GM21717 (cell line): ENCODE data around the gene CENPV.
A peak's percentile ranks its signal among the peaks of the same experiment; 100 is the strongest.

ENCODE experiments used
- ATAC-seq: cut with Tn5 transposase; IDR thresholded peaks from one replicate; pipeline ENCODE4 v1.9.1; 2021; ENCODE audit warnings: mild to moderate bottlenecking, moderate library complexity; ENCODE audit not compliant: unreplicated experiment

The CENPV gene

GRCh38 chr17:16363749-16364536 lies 10.7 kb upstream of the CENPV start:
- ATAC-seq: no peak

- no peak for ATAC-seq
Measured at GRCh38 chr17:16361874-16362273, 8.6 kb upstream of the CENPV start.

GRCh38 chr17:16358394-16358793 lies 5.1 kb upstream of the CENPV start:
- no peak for ATAC-seq

- no peak for ATAC-seq
Measured at GRCh38 chr17:16354585-16354984, 1.3 kb upstream of the CENPV start.

GRCh38 chr17:16352667-16353316 lies 477 bp downstream of the CENPV start:
- peak; percentile 46 for ATAC-seq

GRCh38 chr17:16352303-16352666 lies 984 bp downstream of the CENPV start:
- peak; percentile 4 for ATAC-seq

- ATAC-seq: no peak
Measured at GRCh38 chr17:16351831-16352230, 1.4 kb downstream of the CENPV start.

DNA sequence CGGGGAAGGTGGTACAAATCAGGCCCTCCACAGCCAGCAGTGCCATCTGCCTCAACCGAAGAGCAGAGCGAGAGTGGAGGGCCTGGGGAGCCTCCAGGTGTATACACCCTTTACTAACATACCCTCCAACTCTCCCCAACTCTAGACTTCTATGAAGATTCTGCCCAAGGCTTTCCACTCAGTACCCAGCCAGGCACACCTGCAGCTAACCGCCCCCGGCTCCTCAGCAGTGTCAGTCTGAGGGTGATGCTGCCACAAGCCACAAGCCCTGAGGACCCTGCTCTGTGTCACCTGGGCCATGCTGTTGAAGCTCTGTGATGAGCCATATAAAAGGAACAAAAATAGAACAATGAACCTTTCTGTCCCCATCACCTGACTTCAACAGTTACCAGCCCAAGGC lies 3.8 kb downstream of the CENPV start:
- ATAC-seq: no peak

- no peak for ATAC-seq
Measured at GRCh38 chr17:16348586-16348985, 4.7 kb downstream of the CENPV start.

DNA sequence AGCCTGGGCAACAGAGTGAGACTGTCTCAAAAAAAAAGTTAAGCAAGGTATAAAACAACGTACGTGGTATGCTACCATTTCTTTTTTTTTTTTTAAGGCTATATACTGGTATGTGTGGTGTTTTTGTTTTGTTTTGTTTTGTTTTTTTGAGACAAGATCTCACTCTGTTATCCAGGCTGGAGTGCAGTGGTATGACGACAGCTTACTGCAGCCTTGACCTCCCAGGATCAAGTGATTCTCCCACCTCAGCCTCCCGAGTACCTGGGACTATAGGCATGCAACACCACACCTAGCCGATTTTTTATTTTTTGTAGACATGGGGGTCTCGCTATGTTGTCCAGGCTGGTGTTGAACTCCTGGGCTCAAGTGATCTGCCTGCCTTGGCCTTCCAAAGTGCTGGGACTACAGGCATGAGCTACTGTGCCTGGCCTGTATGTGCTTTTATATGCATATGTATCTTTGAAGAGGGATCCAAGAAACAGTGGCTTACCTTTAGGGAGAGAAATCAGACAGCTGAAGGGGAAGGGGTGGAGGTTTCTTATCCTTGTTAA lies 6.5 kb downstream of the CENPV start:
- no peak for ATAC-seq

GRCh38 chr17:16345565-16345964 lies 7.7 kb downstream of the CENPV start:
- no peak for ATAC-seq

DNA sequence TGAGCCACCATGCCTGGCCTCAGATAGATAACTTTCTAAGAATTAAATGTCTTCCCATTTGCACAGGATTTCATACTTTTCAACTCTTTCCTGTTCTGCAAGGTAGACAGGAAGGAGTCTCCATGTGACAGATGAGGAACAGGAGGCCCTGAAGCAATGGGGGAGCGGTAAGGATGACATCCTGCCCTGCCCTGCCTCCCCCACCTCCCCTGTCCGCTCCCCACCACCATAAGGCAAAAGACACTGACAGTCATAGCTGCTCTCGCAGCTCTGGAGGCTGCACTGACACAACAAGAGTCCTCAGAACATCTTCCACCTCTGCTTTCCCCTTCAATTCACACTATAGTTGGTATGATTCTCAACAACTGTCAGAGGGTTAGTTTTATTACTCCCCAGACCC lies 9.7 kb downstream of the CENPV start:
- ATAC-seq: no peak

GRCh38 chr17:16342979-16343378 lies 10.3 kb downstream of the CENPV start:
- no peak for ATAC-seq

GRCh38 chr17:16339959-16340358 lies 13.3 kb downstream of the CENPV start:
- ATAC-seq: no peak

DNA sequence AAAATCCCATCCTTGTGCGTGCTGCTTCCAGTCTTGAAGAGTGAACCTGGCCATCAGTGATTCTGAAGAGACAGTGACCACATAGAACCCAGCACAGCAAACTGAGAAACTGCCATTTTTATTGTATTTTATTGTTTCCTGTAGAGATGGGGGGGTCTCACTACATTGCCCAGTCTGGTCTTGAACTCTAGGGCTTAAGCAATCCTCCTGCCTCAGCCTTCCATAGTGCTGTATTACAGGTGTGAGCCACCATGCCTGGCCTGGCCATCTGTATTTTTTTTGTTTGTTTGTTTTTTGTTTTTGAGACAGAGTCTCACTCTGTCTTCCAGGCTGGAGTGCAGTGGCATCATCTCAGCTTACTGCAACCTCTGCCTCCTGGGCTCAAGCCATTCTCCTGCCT lies 13.9 kb downstream of the CENPV start:
- no peak for ATAC-seq

DNA sequence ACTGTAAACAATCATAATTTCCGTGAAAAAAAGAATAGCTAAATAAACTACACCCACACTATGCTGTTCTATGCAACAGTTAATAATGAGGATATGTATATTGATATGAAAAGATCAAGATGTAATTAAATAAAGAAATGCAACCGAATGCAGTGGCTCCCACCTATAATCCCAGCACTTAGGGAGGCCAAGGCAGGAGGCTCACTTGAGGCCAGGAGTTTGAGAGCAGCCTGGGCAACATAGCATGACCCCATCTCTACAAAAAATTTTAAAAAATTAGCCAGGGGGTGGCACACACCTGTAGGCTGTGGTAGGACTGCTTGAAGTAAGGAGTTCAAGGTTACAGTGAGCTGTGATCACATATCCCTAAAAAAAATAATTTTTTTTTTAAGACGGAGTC lies 14.9 kb downstream of the CENPV start:
- ATAC-seq: no peak

DNA sequence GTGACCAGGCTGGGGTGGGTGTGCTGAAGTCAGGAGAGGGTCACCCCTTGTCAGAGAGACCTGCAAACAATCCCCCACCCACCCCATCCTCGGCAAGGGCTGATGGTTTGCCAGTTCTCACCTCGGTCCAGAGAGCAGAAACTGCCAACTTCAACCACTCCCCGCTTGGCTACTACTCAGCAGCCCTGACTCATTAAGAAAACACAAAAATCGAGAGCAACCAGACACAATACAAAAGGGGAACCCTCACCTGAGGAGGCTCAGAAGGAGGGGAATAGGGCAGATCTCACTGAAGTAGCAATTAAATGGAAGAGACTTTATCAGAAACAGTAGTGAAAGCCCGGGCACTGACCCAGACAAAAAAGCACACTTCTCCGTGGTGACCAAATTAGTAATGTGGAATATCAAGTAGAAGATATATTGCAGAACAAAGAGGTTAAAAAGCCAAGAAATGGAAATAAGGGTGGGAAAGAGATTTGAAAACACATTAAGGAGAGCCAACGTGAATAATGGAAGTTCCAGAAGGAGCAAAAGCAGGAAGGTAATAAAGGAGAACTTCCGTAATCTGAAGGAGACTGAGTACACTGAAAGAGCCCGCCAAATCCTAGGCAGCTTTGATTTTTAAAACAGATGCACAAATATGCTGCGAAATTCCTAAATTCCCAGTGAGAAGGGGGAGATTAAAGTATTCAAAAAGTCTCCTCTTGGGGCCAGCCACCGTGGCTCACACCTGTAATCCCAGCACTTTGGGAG lies 23.6 kb downstream of the CENPV start:
- no peak for ATAC-seq

- no peak for ATAC-seq
Measured at GRCh38 chr17:16328997-16329396, 24.3 kb downstream of the CENPV start.

GRCh38 chr17:16327018-16327417 lies 26.3 kb downstream of the CENPV start:
- no peak for ATAC-seq

DNA sequence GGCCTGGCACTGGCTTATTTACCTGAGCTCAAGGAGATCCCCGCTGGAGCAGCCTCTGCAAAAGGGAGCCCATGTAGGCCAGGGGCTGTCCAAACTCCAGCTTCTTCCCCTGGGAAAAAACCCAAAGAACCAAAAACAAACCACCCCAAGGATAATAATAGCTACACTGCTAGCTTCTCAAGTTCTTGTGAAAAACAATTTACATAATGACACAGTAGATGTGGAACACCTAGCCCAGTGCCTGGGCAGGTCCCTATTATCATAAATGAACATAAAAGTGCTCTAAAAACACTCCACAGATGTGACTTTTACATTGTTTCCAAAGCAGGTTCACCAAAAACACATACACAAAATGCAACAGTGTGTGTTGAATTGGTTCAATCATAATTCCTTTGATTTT lies 27.3 kb downstream of the CENPV start:
- ATAC-seq: no peak

DNA sequence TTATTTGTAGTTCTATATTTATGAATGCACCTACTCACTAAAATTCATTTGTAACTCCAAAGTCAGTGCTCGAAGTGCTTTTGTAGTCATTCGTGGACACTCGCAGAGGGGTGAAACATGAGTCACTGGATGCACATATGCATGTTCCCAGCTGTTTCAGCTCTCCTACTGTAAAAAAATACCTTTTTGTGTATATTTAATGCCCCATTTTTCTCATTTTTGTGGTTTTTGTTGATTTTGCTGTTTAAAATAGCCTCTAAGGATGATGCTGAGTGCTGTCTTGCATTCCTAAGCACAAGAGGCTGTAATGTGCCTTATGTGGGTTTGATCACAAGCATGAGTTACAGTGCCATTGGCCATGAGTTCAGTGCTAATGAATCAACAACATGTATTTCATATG lies 30.6 kb downstream of the CENPV start:
- no peak for ATAC-seq

GRCh38 chr17:16319969-16320368 lies 33.3 kb downstream of the CENPV start:
- ATAC-seq: no peak
